ENCODE results near the gene LRRC1.

GRCh38 chr6:53770780-53771249 is 24.0 kb upstream of the LRRC1 start:
- TF ChIP-seq YY1 (IDR thresholded peaks at IDR 0.05; ENCODE audit: low read depth, low read length) (no peak), BRCA1 (IDR thresholded peaks at IDR 0.05; ENCODE audit: low read depth, low read length) (no peak), BCL11A (IDR thresholded peaks at IDR 0.05; ENCODE audit: low read depth in 2 of 2, low read length in 2 of 2) (no peak), CTCF (IDR thresholded peaks at IDR 0.05; ENCODE audit: control extremely low read depth in 1 of 3, insufficient read depth in 1 of 3, low read depth in 1 of 3, low read length in 3 of 3) (no peak)
